HepG2 (cell line): ENCODE results near the gene HSDL1. TPM values are rescaled to one million over a fixed set of nuclear protein-coding genes. Genes with fewer than 3 reads are reported as not detected.
A peak's percentile ranks its signal among the peaks of the same experiment; 100 is the strongest.

Experiments used
- ARID2 ChIP-seq: sonication (generic); formaldehyde crosslinking; IDR thresholded peaks from 2 replicates; pipeline ENCODE4 v1.8.1; 2022; ENCODE audit warnings: mild to moderate bottlenecking, missing genetic modification reagents, borderline replicate concordance
- GTF2F1 ChIP-seq: fragments of 150-350 bp; IDR thresholded peaks from 2 replicates; pipeline ENCODE4 v1.6.1; 2014; ENCODE audit warnings: low read length
- HNRNPL ChIP-seq: fragments of 200-400 bp; formaldehyde crosslinking; IDR thresholded peaks from 2 replicates; pipeline ENCODE4 v1.6.1; 2017; ENCODE audit warnings: mild to moderate bottlenecking, low read depth, low read length
- KDM4B ChIP-seq: sonication (generic); formaldehyde crosslinking; IDR thresholded peaks from 2 replicates; pipeline ENCODE4 v1.4.0; 2020; ENCODE audit warnings: missing genetic modification reagents
- NAIF1 ChIP-seq: sonication (generic); formaldehyde crosslinking; IDR thresholded peaks from 2 replicates; pipeline ENCODE4 v1.5.0; 2020; ENCODE audit warnings: mild to moderate bottlenecking, missing genetic modification reagents, borderline replicate concordance
- NR1H2 ChIP-seq: sonication (generic); formaldehyde crosslinking; IDR thresholded peaks from 2 replicates; pipeline ENCODE4 v1.8.1; 2022; ENCODE audit warnings: low read depth, missing genetic modification reagents, borderline replicate concordance
- RCOR2 ChIP-seq: IDR thresholded peaks from 2 replicates; pipeline ENCODE4 v1.6.1; 2016; ENCODE audit warnings: missing biosample characterization, missing genetic modification reagents
- REL ChIP-seq: sonication (generic); formaldehyde crosslinking; conservative IDR thresholded peaks from 2 replicates; pipeline ENCODE4 v1.8.0; 2022; ENCODE audit warnings: mild to moderate bottlenecking, missing genetic modification reagents, moderate library complexity
- SP5 ChIP-seq: IDR thresholded peaks from 2 replicates; pipeline ENCODE4 v1.6.1; 2016; ENCODE audit warnings: low read depth, borderline replicate concordance
- TEAD3 ChIP-seq: optimal IDR thresholded peaks from 2 replicates; pipeline ENCODE3; 2016; ENCODE audit warnings: borderline replicate concordance
- THAP11 ChIP-seq: IDR thresholded peaks from 2 replicates; pipeline ENCODE4 v1.6.1; 2016; ENCODE audit warnings: missing biosample characterization, missing genetic modification reagents
- ZBTB3 ChIP-seq: sonication (generic); formaldehyde crosslinking; IDR thresholded peaks from 2 replicates; pipeline ENCODE4 v1.4.0; 2020; ENCODE audit warnings: low read depth, mild to moderate bottlenecking, moderate library complexity, missing genetic modification reagents, borderline replicate concordance
- ZBTB7A ChIP-seq: sonication (generic); formaldehyde crosslinking; IDR thresholded peaks from 2 replicates; pipeline ENCODE4 v1.8.0; 2022; ENCODE audit warnings: mild to moderate bottlenecking, missing genetic modification reagents
- ZNF225 ChIP-seq: sonication (generic); formaldehyde crosslinking; IDR thresholded peaks from 2 replicates; pipeline ENCODE4 v1.4.0; 2020; ENCODE audit warnings: mild to moderate bottlenecking, missing genetic modification reagents
- ZNF326 ChIP-seq: sonication (generic); formaldehyde crosslinking; IDR thresholded peaks from 2 replicates; pipeline ENCODE4 v1.4.0; 2020; ENCODE audit warnings: missing genetic modification reagents, borderline replicate concordance
- ZNF768 ChIP-seq: sonication (generic); formaldehyde crosslinking; IDR thresholded peaks from 2 replicates; pipeline ENCODE4 v1.4.0; 2020; ENCODE audit warnings: missing genetic modification reagents
- polyA plus RNA-seq, 8 experiments: library from polyadenylated mRNA; depleted of rRNA in 3 of 8; stranded (reverse) in 7 of 8; unstranded in 1 of 8; fragments of >200 nt; fragmentation: Illumina TruSeq in 4 of 8; extraction: Trizol in 4 of 8; gene quantifications; 2 replicates each; pipeline versions ENCODE4 v1.2.1 to v1.2.3, GENCODE V29; 2011 to 2016; ENCODE audit warnings: low read depth in 4 of 8, missing spikeins in 1 of 8, mixed read lengths in 1 of 8; ENCODE audit not compliant: insufficient read depth in 1 of 8
- total RNA-seq, 5 experiments: library from RNA; depleted of rRNA; stranded (reverse); fragments of >200 nt; fragmentation: Illumina TruSeq; extraction: Trizol; gene quantifications; 2 replicates each; pipeline ENCODE4 v1.2.3, GENCODE V29; 2016; ENCODE audit warnings: low read depth in 1 of 5
- TF ChIP-seq, protein P1 (sequence below): sonication (generic); formaldehyde crosslinking; IDR thresholded peaks from 2 replicates; pipeline ENCODE4 v1.5.0; 2020; ENCODE audit warnings: mild to moderate bottlenecking, missing genetic modification reagents
- TF ChIP-seq, protein P2 (sequence below): IDR thresholded peaks from 2 replicates; pipeline ENCODE4 v1.6.1; 2016; ENCODE audit warnings: missing compliant biosample characterization, missing genetic modification reagents, borderline replicate concordance
- TF ChIP-seq, protein P3 (sequence below): sonication (generic); formaldehyde crosslinking; IDR thresholded peaks from 2 replicates; pipeline ENCODE4; 2020; ENCODE audit warnings: missing genetic modification reagents, mild to moderate bottlenecking, borderline replicate concordance
- TF ChIP-seq, protein P4 (sequence below): IDR thresholded peaks from 2 replicates; pipeline ENCODE4 v1.6.1; 2012; ENCODE audit warnings: inconsistent platforms
- TF ChIP-seq, protein P5 (sequence below): sonication (generic); formaldehyde crosslinking; IDR thresholded peaks from 2 replicates; pipeline ENCODE4 v1.4.0; 2020; ENCODE audit warnings: missing genetic modification reagents, mild to moderate bottlenecking, borderline replicate concordance

The HSDL1 gene
- total and polyA plus RNA-seq, 2 of the 13 experiments (the other 11 are each of a cell fraction or from before 2014, with no cell fraction given) = 49.2 to 49.7 TPM

DNA sequence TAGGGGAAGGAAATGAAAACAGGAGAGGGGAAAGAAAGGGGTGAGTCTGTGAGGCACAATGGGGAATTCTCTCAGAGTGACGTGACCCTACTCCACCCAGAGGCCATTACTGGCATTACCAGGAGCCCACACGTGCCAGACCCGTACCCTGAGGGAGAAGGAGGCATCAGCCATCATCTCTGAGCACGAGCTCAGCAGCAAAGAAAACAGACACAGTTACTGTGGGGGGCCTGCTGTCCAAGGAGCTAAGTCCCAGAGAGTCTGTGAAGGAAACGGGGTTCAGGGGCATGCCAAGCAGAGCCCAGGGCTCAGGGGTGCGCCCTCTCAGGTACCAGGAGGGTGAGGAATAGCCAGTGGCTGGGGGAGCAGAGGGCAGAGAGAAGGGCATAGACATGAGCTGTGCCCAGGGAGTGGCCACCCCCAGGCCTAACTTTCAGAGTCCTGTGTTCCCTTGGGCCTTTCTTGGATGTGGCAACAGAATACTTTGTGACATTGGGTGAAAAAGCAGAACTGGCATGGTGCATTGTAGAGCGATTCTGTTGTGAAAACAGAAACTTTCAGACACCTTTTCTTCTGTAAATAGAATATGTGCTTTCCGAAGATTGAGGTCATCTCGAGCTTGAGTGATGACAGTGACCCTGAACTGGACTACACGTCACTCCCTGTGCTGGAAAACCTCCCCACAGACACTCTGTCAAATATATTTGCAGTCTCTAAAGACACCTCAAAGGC, 30.5 kb upstream of the HSDL1 start (continued):
- TF ChIP-seq, protein P1, sequence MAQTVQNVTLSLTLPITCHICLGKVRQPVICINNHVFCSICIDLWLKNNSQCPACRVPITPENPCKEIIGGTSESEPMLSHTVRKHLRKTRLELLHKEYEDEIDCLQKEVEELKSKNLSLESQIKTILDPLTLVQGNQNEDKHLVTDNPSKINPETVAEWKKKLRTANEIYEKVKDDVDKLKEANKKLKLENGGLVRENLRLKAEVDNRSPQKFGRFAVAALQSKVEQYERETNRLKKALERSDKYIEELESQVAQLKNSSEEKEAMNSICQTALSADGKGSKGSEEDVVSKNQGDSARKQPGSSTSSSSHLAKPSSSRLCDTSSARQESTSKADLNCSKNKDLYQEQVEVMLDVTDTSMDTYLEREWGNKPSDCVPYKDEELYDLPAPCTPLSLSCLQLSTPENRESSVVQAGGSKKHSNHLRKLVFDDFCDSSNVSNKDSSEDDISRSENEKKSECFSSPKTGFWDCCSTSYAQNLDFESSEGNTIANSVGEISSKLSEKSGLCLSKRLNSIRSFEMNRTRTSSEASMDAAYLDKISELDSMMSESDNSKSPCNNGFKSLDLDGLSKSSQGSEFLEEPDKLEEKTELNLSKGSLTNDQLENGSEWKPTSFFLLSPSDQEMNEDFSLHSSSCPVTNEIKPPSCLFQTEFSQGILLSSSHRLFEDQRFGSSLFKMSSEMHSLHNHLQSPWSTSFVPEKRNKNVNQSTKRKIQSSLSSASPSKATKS = no peak
- TF ChIP-seq, protein P2, sequence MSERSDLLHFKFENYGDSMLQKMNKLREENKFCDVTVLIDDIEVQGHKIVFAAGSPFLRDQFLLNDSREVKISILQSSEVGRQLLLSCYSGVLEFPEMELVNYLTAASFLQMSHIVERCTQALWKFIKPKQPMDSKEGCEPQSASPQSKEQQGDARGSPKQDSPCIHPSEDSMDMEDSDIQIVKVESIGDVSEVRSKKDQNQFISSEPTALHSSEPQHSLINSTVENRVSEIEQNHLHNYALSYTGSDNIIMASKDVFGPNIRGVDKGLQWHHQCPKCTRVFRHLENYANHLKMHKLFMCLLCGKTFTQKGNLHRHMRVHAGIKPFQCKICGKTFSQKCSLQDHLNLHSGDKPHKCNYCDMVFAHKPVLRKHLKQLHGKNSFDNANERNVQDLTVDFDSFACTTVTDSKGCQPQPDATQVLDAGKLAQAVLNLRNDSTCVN = no peak
- TF ChIP-seq ZNF768 (CRISPR knock-in tag) = no peak
- TF ChIP-seq, protein P3, sequence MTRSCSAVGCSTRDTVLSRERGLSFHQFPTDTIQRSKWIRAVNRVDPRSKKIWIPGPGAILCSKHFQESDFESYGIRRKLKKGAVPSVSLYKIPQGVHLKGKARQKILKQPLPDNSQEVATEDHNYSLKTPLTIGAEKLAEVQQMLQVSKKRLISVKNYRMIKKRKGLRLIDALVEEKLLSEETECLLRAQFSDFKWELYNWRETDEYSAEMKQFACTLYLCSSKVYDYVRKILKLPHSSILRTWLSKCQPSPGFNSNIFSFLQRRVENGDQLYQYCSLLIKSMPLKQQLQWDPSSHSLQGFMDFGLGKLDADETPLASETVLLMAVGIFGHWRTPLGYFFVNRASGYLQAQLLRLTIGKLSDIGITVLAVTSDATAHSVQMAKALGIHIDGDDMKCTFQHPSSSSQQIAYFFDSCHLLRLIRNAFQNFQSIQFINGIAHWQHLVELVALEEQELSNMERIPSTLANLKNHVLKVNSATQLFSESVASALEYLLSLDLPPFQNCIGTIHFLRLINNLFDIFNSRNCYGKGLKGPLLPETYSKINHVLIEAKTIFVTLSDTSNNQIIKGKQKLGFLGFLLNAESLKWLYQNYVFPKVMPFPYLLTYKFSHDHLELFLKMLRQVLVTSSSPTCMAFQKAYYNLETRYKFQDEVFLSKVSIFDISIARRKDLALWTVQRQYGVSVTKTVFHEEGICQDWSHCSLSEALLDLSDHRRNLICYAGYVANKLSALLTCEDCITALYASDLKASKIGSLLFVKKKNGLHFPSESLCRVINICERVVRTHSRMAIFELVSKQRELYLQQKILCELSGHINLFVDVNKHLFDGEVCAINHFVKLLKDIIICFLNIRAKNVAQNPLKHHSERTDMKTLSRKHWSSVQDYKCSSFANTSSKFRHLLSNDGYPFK (CRISPR knock-in tag) = peak; percentile 24; the same call in 1 of the 2 replicates
- TF ChIP-seq ZBTB7A = no peak
- TF ChIP-seq ZNF326 (CRISPR knock-in tag) = no peak
- TF ChIP-seq ZNF225 = no peak
- TF ChIP-seq REL = no peak
- no peak for TF ChIP-seq ARID2 (CRISPR knock-in tag)
- TF ChIP-seq, protein P4, sequence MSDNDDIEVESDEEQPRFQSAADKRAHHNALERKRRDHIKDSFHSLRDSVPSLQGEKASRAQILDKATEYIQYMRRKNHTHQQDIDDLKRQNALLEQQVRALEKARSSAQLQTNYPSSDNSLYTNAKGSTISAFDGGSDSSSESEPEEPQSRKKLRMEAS = peak; percentile 60; the same call in 1 of the 2 replicates
- no peak for TF ChIP-seq SP5 (CRISPR knock-in tag)
- no peak for TF ChIP-seq NR1H2 (CRISPR knock-in tag)
- no peak for TF ChIP-seq ZBTB3 (CRISPR knock-in tag)
- TF ChIP-seq RCOR2 (CRISPR knock-in tag) = no peak
- TF ChIP-seq HNRNPL = no peak
- TF ChIP-seq, protein P5, sequence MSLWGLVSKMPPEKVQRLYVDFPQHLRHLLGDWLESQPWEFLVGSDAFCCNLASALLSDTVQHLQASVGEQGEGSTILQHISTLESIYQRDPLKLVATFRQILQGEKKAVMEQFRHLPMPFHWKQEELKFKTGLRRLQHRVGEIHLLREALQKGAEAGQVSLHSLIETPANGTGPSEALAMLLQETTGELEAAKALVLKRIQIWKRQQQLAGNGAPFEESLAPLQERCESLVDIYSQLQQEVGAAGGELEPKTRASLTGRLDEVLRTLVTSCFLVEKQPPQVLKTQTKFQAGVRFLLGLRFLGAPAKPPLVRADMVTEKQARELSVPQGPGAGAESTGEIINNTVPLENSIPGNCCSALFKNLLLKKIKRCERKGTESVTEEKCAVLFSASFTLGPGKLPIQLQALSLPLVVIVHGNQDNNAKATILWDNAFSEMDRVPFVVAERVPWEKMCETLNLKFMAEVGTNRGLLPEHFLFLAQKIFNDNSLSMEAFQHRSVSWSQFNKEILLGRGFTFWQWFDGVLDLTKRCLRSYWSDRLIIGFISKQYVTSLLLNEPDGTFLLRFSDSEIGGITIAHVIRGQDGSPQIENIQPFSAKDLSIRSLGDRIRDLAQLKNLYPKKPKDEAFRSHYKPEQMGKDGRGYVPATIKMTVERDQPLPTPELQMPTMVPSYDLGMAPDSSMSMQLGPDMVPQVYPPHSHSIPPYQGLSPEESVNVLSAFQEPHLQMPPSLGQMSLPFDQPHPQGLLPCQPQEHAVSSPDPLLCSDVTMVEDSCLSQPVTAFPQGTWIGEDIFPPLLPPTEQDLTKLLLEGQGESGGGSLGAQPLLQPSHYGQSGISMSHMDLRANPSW (CRISPR knock-in tag) = no peak
- peak; percentile 78 for TF ChIP-seq TEAD3 (CRISPR knock-in tag)
- TF ChIP-seq KDM4B = no peak
- peak; percentile 32; the same call in 1 of the 2 replicates for TF ChIP-seq THAP11 (CRISPR knock-in tag)
- TF ChIP-seq GTF2F1 = no peak
- no peak for TF ChIP-seq NAIF1 (CRISPR knock-in tag)
